HG02884 (cell line): ENCODE measurements around the gene DUSP8.
A peak's percentile ranks its signal among the peaks of the same experiment; 100 is the strongest.

Source experiments
- ATAC-seq: cut with Tn5 transposase; IDR thresholded peaks from one replicate; pipeline ENCODE4 v1.9.1; 2021; ENCODE audit warnings: mild to moderate bottlenecking, moderate library complexity; ENCODE audit not compliant: unreplicated experiment

DUSP8 gene

GRCh38 chr11:1536065-1536843 is 35.8 kb downstream of the DUSP8 start:
- ATAC-seq: no peak

GRCh38 chr11:1534682-1535081 is 37.4 kb downstream of the DUSP8 start:
- ATAC-seq: no peak

- ATAC-seq: no peak
These were observed 37.9 kb downstream of the DUSP8 start for GRCh38 chr11:1534171-1534570.

- ATAC-seq: no peak
These were observed 38.7 kb downstream of the DUSP8 start for GRCh38 chr11:1533342-1533725.

- ATAC-seq: no peak
These were observed 39.3 kb downstream of the DUSP8 start for GRCh38 chr11:1532606-1533341.

GRCh38 chr11:1532014-1532586 is 40.0 kb downstream of the DUSP8 start:
- ATAC-seq: no peak

GRCh38 chr11:1531449-1532013 is 40.5 kb downstream of the DUSP8 start:
- ATAC-seq: no peak

GRCh38 chr11:1530686-1531448 is 41.2 kb downstream of the DUSP8 start:
- no peak for ATAC-seq

- no peak for ATAC-seq
These were observed 42.3 kb downstream of the DUSP8 start for GRCh38 chr11:1529774-1530173.

GRCh38 chr11:1529286-1529685 is 42.8 kb downstream of the DUSP8 start:
- no peak for ATAC-seq

GRCh38 chr11:1528710-1529109 is 43.4 kb downstream of the DUSP8 start:
- no peak for ATAC-seq

- no peak for ATAC-seq
These were observed 45.3 kb downstream of the DUSP8 start for GRCh38 chr11:1526785-1527184.

GRCh38 chr11:1523779-1524178 is 48.3 kb downstream of the DUSP8 start:
- no peak for ATAC-seq

- no peak for ATAC-seq
These were observed 49.0 kb downstream of the DUSP8 start for GRCh38 chr11:1523077-1523476.

GRCh38 chr11:1522081-1522424 is 50.0 kb downstream of the DUSP8 start:
- ATAC-seq: peak; percentile 21

- peak; percentile 81 for ATAC-seq
These were observed 50.5 kb downstream of the DUSP8 start for GRCh38 chr11:1521382-1522080.

- ATAC-seq: no peak
These were observed 51.3 kb downstream of the DUSP8 start for GRCh38 chr11:1520663-1521267.

- ATAC-seq: no peak
These were observed 51.8 kb downstream of the DUSP8 start for GRCh38 chr11:1520209-1520662.

- ATAC-seq: no peak
These were observed 52.8 kb downstream of the DUSP8 start for GRCh38 chr11:1519028-1520010.
